Caco-2 (cell line): ENCODE results near the gene KDM4C. TPM values are rescaled to one million over a fixed set of nuclear protein-coding genes. Genes with fewer than 3 reads are reported as not detected.

Experiments used
- BruUV-seq: library from RNA; stranded (reverse); fragments of 400-500 nt; replicated peaks from 2 replicates; lab custom pipeline; 2021; lab: Mats Ljungman, UMichigan
- CTCF ChIA-PET: fragments of 300-600 bp; sonication (Branson Sonifier 250); formaldehyde crosslinking; loops from one replicate; lab custom pipeline; 2022; ENCODE audit warnings: antibody characterized with exemption; lab: Charles Lee
- POLR2A ChIA-PET: fragments of 300-600 bp; sonication (Branson Sonifier 250); formaldehyde crosslinking; loops from one replicate; lab custom pipeline; 2022; ENCODE audit warnings: antibody characterized with exemption; lab: Charles Lee
- DNase-seq, 2 experiments: peaks; one replicate each; pipeline versions ENCODE4 v3.0.0 to v3.0.0-alpha.2; 2020 to 2022
- H3K27me3 ChIP-seq: replicated peaks from 2 replicates; pipeline ENCODE4 v1.6.0; 2011; ENCODE audit warnings: low read length; ENCODE audit not compliant: control insufficient read depth, insufficient read depth
- H3K36me3 ChIP-seq: 2 replicates; pipeline ENCODE4 v1.5.1; 2011; ENCODE audit warnings: low read length; ENCODE audit not compliant: control insufficient read depth, insufficient read depth
- H3K4me1 ChIP-seq: fragments of 250-450 bp; sonication (Bioruptor Pico); 2 replicates; pipeline ENCODE4 v1.5.1; 2020; ENCODE audit warnings: mild to moderate bottlenecking
- H3K4me3 ChIP-seq: 2 replicates; pipeline ENCODE4 v1.5.1; 2011; ENCODE audit warnings: low read depth, mild to moderate bottlenecking, control low read depth, low read length
- H3K9me3 ChIP-seq: fragments of 250-450 bp; sonication (Bioruptor Pico); 2 replicates; pipeline ENCODE4 v1.5.1; 2020; ENCODE audit warnings: mild to moderate bottlenecking, moderate library complexity
- H3K27ac Mint-ChIP-seq: one replicate; pipeline ENCODE4 v1.8.0; 2022; ENCODE audit warnings: mixed read lengths; ENCODE audit not compliant: unreplicated experiment
- H3K27me3 Mint-ChIP-seq: one replicate; pipeline ENCODE4 v1.8.0; 2022; ENCODE audit warnings: mixed read lengths; ENCODE audit not compliant: insufficient read depth, unreplicated experiment
- H3K36me3 Mint-ChIP-seq: one replicate; pipeline ENCODE4 v1.8.0; 2022; ENCODE audit warnings: mild to moderate bottlenecking, mixed read lengths; ENCODE audit not compliant: insufficient read depth, unreplicated experiment
- H3K4me1 Mint-ChIP-seq: one replicate; pipeline ENCODE4 v1.8.0; 2022; ENCODE audit warnings: low read depth, mixed read lengths; ENCODE audit not compliant: unreplicated experiment
- H3K4me3 Mint-ChIP-seq: one replicate; pipeline ENCODE4 v1.8.0; 2022; ENCODE audit warnings: mild to moderate bottlenecking, moderate library complexity, mixed read lengths; ENCODE audit not compliant: unreplicated experiment
- H3K9me3 Mint-ChIP-seq: one replicate; pipeline ENCODE4 v1.8.0; 2022; ENCODE audit warnings: mixed read lengths; ENCODE audit not compliant: unreplicated experiment
- CTCF ChIP-seq, 2 experiments: fragments of 200-600 bp in 1 of 2; IDR thresholded peaks; 1 replicate in 1 of 2; 2 replicates in 1 of 2; pipeline versions ENCODE4 v1.5.1 to v1.8.0; 2011 to 2022; ENCODE audit warnings: antibody characterized with exemption in 1 of 2, control low read depth in 1 of 2, inconsistent platforms in 1 of 2, low read depth in 1 of 2, low read length in 1 of 2, mild to moderate bottlenecking in 1 of 2, moderate library complexity in 1 of 2; ENCODE audit not compliant: insufficient read depth in 1 of 2, severe bottlenecking in 1 of 2, unreplicated experiment in 1 of 2
- intact Hi-C: fragments of 100-400 bp; cut with micrococcal nuclease; formaldehyde crosslinking; loops from one replicate; pipeline ENCODE4 v1.10.0; 2022; ENCODE audit not compliant: unreplicated experiment
- total RNA-seq: library from RNA; stranded (reverse); gene quantifications from 2 replicates; pipeline ENCODE4 v1.2.3, GENCODE V29; 2022

KDM4C gene
- total RNA-seq, 1 experiment from 2014 or later, result 40.3 TPM

GRCh38 chr9:7075154-7075553 lies 317.4 kb downstream of the KDM4C start:
- BruUV-seq, result no TSS peak
- Mint-ChIP-seq H3K27ac (no peak overlapping the region), H3K4me1 (no peaks in the 10 kb centered on the region), H3K36me3 (peaks cover 17% of the 10 kb centered on the region), H3K27me3 (no peaks in the 10 kb centered on the region), H3K4me3 (no peak overlapping the region), H3K9me3 (no peaks in the 10 kb centered on the region)
- DNase-seq, result no peak
- H3K27me3 ChIP-seq, result no peaks in the 10 kb centered on the region
- no peak overlapping the region for H3K4me3 ChIP-seq
- ChIA-PET POLR2A (no interaction called here), CTCF (no interaction called here)
- TF ChIP-seq CTCF (IDR thresholded peaks at IDR 0.05; ENCODE audit: insufficient read depth in 1 of 2, low read depth in 1 of 2, low read length in 1 of 2, severe bottlenecking in 1 of 2, unreplicated experiment in 1 of 2), result no peak
- intact Hi-C loops, result no loop called here
- H3K36me3 ChIP-seq, result no peaks in the 10 kb centered on the region
- no peaks in the 10 kb centered on the region for H3K9me3 ChIP-seq
- H3K4me1 ChIP-seq, result no peaks in the 10 kb centered on the region

GRCh38 chr9:7079051-7079450 lies 321.3 kb downstream of the KDM4C start:
- Mint-ChIP-seq H3K4me1 (no peaks in the 10 kb centered on the region), H3K4me3 (no peak overlapping the region), H3K9me3 (no peaks in the 10 kb centered on the region), H3K36me3 (peaks cover 17% of the 10 kb centered on the region), H3K27ac (no peak overlapping the region), H3K27me3 (no peaks in the 10 kb centered on the region)
- Histone ChIP-seq H3K27me3 (no peaks in the 10 kb centered on the region), H3K4me1 (no peaks in the 10 kb centered on the region; the same call in 1 of the 2 replicates), H3K36me3 (no peaks in the 10 kb centered on the region), H3K4me3 (no peak overlapping the region), H3K9me3 (no peaks in the 10 kb centered on the region)
- CTCF ChIA-PET, result no interaction called here
- intact Hi-C loops, result no loop called here
- DNase-seq, result no peak
- BruUV-seq, result no TSS peak
- POLR2A ChIA-PET, result no interaction called here
- TF ChIP-seq CTCF (IDR thresholded peaks at IDR 0.05; ENCODE audit: insufficient read depth in 1 of 2, low read depth in 1 of 2, low read length in 1 of 2, severe bottlenecking in 1 of 2, unreplicated experiment in 1 of 2), result no peak

DNA sequence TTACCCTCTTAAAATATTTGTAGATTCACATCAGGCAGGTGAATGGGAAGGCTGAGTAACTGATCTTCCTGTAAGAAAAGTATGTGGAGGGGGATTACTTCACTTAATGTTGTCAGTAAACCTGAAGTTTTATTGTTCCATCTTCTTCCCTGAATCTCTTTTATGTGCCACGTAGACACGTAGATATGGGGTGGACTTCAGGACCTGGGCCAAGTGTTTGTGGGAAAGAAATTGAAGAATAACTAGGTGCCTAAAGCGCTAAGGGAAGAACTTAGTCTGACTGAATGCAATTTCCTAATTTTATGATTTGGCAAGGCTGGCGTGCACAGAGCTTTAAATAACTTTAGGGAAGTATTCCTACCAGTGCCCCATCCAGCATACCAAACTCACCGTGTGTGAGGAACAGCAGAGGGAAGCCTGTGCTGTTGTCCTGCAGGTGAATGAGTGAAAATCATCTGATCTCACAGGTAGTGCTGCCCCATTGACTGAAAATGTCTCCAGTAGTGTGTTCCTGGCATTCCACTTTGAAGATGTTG lies 323.4 kb downstream of the KDM4C start:
- H3K36me3 ChIP-seq, result no peaks in the 10 kb centered on the region
- no peak for TF ChIP-seq CTCF (IDR thresholded peaks at IDR 0.05; ENCODE audit: insufficient read depth in 1 of 2, low read depth in 1 of 2, low read length in 1 of 2, severe bottlenecking in 1 of 2, unreplicated experiment in 1 of 2)
- ChIA-PET CTCF (no interaction called here), POLR2A (no interaction called here)
- H3K4me1 ChIP-seq, result no peaks in the 10 kb centered on the region; the same call in 1 of the 2 replicates
- intact Hi-C loops, result no loop called here
- Mint-ChIP-seq H3K27me3 (no peaks in the 10 kb centered on the region), H3K9me3 (no peaks in the 10 kb centered on the region), H3K4me1 (no peaks in the 10 kb centered on the region), H3K36me3 (peaks cover 16% of the 10 kb centered on the region), H3K4me3 (no peak overlapping the region), H3K27ac (no peak overlapping the region)
- no peak overlapping the region for H3K4me3 ChIP-seq
- H3K27me3 ChIP-seq, result no peaks in the 10 kb centered on the region
- no peak for DNase-seq
- BruUV-seq, result no TSS peak
- H3K9me3 ChIP-seq, result no peaks in the 10 kb centered on the region
